Hematopoietic multipotent progenitor cell treated with erythropoietin and hydrocortisone succinate and interleukin-3 and kit ligand, for 6 days (in vitro differentiated cells): ENCODE data around the gene DEFB123.

Experiments
- DNase-seq: peaks from one replicate; pipeline ENCODE4 v3.0.0-alpha.2; 2015

The DEFB123 gene

GRCh38 chr20:31474758-31475427, 34.5 kb downstream of the DEFB123 start, which contains the start of the genes DEFB124 and REM1:
DEFB124 (minus strand) TSS chr20:31475127; CDS start chr20:31473013, 2,114 bp downstream.
REM1 (plus strand) TSS chr20:31475288; CDS start chr20:31476446, 1,158 bp downstream.
- DNase-seq, result peak; percentile 19

- no peak for DNase-seq
Measured at GRCh38 chr20:31475472-31476293, 35.3 kb downstream of the DEFB123 start.

GRCh38 chr20:31476294-31476585, 35.8 kb downstream of the DEFB123 start:
- DNase-seq, result no peak

GRCh38 chr20:31476643-31477215, 36.3 kb downstream of the DEFB123 start:
- DNase-seq, result no peak

- DNase-seq, result peak; percentile 44
Measured at GRCh38 chr20:31484001-31484400, 43.6 kb downstream of the DEFB123 start.

GRCh38 chr20:31485450-31486339, 45.3 kb downstream of the DEFB123 start:
- DNase-seq, result peak; percentile 61

GRCh38 chr20:31488115-31488514, 47.7 kb downstream of the DEFB123 start:
- no peak for DNase-seq

GRCh38 chr20:31489152-31489551, 48.7 kb downstream of the DEFB123 start:
- no peak for DNase-seq

GRCh38 chr20:31490752-31491151, 50.3 kb downstream of the DEFB123 start:
- DNase-seq, result no peak

GRCh38 chr20:31494131-31494530, 53.7 kb downstream of the DEFB123 start:
- DNase-seq, result peak; percentile 22

- DNase-seq, result no peak
Measured at GRCh38 chr20:31496761-31497295, 56.4 kb downstream of the DEFB123 start.

GRCh38 chr20:31497838-31498540, 57.6 kb downstream of the DEFB123 start:
- DNase-seq, result peak; percentile 19
